Fibroblast of lung (primary cell): ENCODE results near the gene BBIP1. TPM values are rescaled to one million over a fixed set of nuclear protein-coding genes. Genes with fewer than 3 reads are reported as not detected.

Experiments used
- DNase-seq, 2 donors: peaks; one replicate each; pipeline versions ENCODE4 v3.0.0 to v3.0.0-alpha.2; 2010; ENCODE audit warnings: low read depth in 2 of 2
- H2AFZ ChIP-seq: 2 replicates; pipeline ENCODE4 v1.5.1; 2012; ENCODE audit warnings: low read length, control low read depth, inconsistent platforms
- H3K27ac ChIP-seq: 2 replicates; pipeline ENCODE4 v1.5.1; 2011; ENCODE audit warnings: low read length, control low read depth; ENCODE audit not compliant: insufficient read depth
- H3K27me3 ChIP-seq: 2 replicates; pipeline ENCODE4 v1.5.1; 2011; ENCODE audit warnings: mild to moderate bottlenecking, low read length; ENCODE audit not compliant: control insufficient read depth, insufficient read depth
- H3K36me3 ChIP-seq: 2 replicates; pipeline ENCODE4 v1.5.1; 2011; ENCODE audit warnings: low read length; ENCODE audit not compliant: control insufficient read depth, insufficient read depth
- H3K4me1 ChIP-seq: 2 replicates; pipeline ENCODE4 v1.5.1; 2011; ENCODE audit warnings: low read length; ENCODE audit not compliant: control insufficient read depth, insufficient read depth; ENCODE audit errors: extremely low read depth
- H3K4me2 ChIP-seq: 2 replicates; pipeline ENCODE4 v1.5.1; 2011; ENCODE audit warnings: low read length, control low read depth; ENCODE audit not compliant: insufficient read depth; ENCODE audit errors: extremely low read depth
- H3K4me3 ChIP-seq, 4 experiments: fragments of 200-600 bp in 1 of 4; sonication (generic) in 1 of 4; replicated peaks in 1 of 4; 2 replicates each; pipeline ENCODE4 v1.5.1; 2011 to 2016; ENCODE audit warnings: low read length in 4 of 4, low read depth in 3 of 4, mild to moderate bottlenecking in 3 of 4, control low read depth in 2 of 4, inconsistent platforms in 1 of 4, mixed read lengths in 1 of 4; ENCODE audit not compliant: insufficient read depth in 1 of 4; ENCODE audit errors: control extremely low read depth in 1 of 4
- H3K79me2 ChIP-seq: 2 replicates; pipeline ENCODE4 v1.5.1; 2012; ENCODE audit warnings: mild to moderate bottlenecking, low read length, inconsistent platforms; ENCODE audit not compliant: control insufficient read depth, insufficient read depth
- H3K9ac ChIP-seq: 2 replicates; pipeline ENCODE4 v1.5.1; 2011; ENCODE audit warnings: mild to moderate bottlenecking, low read length, control low read depth; ENCODE audit not compliant: insufficient read depth
- H3K9me3 ChIP-seq: 2 replicates; pipeline ENCODE4 v1.5.1; 2012; ENCODE audit warnings: low read depth, low read length; ENCODE audit not compliant: control insufficient read depth, insufficient read depth
- H4K20me1 ChIP-seq: 2 replicates; pipeline ENCODE4 v1.5.1; 2011; ENCODE audit warnings: low read length; ENCODE audit not compliant: control insufficient read depth, insufficient read depth; ENCODE audit errors: extremely low read depth
- EZH2 ChIP-seq: IDR thresholded peaks from 2 replicates; pipeline ENCODE4 v1.5.1; 2012; ENCODE audit warnings: low read length, control low read depth, mild to moderate bottlenecking; ENCODE audit errors: missing control alignments
- polyA plus RNA-seq, 2 donors: library from polyadenylated mRNA; depleted of rRNA in 1 of 2; stranded (reverse) in 1 of 2; unstranded in 1 of 2; fragments of >200 nt; gene quantifications; 2 replicates each; pipeline ENCODE4 v1.2.1, GENCODE V29; 2011 to 2012; ENCODE audit warnings: missing spikeins in 1 of 2
- total RNA-seq: library from RNA; depleted of rRNA; stranded (reverse); fragments of >200 nt; gene quantifications from 2 replicates; pipeline ENCODE4 v1.2.1, GENCODE V29; 2014
- TF ChIP-seq, protein P1 (sequence below), 2 donors: IDR thresholded peaks in 1 of 2; conservative IDR thresholded peaks in 1 of 2; 1 replicate in 1 of 2; 2 replicates in 1 of 2; pipeline ENCODE4 v1.5.1; 2011 to 2012; ENCODE audit warnings: low read length in 2 of 2, control low read depth in 1 of 2, inconsistent platforms in 1 of 2, low read depth in 1 of 2, mild to moderate bottlenecking in 1 of 2

The BBIP1 gene
- total and polyA plus RNA-seq, 2 donors (not counting 1 experiment from before 2014, with no cell fraction given) = 30.1 to 31.7 TPM

DNA sequence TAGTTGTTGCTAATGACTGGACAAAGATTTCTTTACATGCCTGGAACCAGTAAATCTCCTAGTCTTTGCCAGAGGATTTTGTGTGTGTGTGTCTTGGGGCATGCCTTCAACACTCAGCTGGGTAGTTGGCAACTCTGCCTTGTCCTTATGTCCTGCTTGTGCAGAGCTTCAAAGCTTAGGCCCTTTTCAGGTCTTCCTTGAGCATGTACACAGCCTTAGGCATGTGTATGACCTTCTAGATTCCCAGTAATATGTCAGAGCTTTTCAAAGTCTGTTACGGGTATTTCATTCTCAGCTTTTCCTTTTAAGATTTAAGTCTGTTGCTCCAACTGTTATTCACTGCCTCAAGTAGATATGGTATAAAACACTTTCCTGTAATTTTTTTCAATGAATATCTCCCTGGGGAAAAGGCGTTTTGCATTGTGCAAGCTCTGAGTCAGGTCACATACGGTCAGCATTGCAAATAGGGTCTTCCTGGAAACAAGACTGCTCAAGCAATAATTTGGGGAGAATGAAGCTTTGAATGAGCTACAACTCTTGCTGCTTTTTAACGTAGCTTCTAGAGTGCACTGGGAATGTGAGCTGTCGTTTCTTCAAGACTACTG is 25.9 kb upstream of the BBIP1 start:
- Histone ChIP-seq H3K4me3 (no peak overlapping the region), H3K9me3 (no peaks in the 10 kb centered on the region), H3K36me3 (peaks cover 3% of the 10 kb centered on the region), H3K27ac (no peak overlapping the region), H2AFZ (no peak overlapping the region), H4K20me1 (no peaks in the 10 kb centered on the region), H3K27me3 (no peaks in the 10 kb centered on the region), H3K79me2 (peaks cover 59% of the 10 kb centered on the region), H3K9ac (no peak overlapping the region), H3K4me1 (peaks cover 2% of the 10 kb centered on the region), H3K4me2 (no peak overlapping the region)
- DNase-seq = peak in 1 of 2 donors; percentile 68
- no peak for TF ChIP-seq EZH2
- TF ChIP-seq, protein P1, sequence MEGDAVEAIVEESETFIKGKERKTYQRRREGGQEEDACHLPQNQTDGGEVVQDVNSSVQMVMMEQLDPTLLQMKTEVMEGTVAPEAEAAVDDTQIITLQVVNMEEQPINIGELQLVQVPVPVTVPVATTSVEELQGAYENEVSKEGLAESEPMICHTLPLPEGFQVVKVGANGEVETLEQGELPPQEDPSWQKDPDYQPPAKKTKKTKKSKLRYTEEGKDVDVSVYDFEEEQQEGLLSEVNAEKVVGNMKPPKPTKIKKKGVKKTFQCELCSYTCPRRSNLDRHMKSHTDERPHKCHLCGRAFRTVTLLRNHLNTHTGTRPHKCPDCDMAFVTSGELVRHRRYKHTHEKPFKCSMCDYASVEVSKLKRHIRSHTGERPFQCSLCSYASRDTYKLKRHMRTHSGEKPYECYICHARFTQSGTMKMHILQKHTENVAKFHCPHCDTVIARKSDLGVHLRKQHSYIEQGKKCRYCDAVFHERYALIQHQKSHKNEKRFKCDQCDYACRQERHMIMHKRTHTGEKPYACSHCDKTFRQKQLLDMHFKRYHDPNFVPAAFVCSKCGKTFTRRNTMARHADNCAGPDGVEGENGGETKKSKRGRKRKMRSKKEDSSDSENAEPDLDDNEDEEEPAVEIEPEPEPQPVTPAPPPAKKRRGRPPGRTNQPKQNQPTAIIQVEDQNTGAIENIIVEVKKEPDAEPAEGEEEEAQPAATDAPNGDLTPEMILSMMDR (conservative IDR thresholded peaks at IDR 0.05 in 1 of 2, IDR thresholded peaks at IDR 0.05 in 1 of 2; ENCODE audit: low read depth in 1 of 2, low read length in 2 of 2) = no peak

DNA sequence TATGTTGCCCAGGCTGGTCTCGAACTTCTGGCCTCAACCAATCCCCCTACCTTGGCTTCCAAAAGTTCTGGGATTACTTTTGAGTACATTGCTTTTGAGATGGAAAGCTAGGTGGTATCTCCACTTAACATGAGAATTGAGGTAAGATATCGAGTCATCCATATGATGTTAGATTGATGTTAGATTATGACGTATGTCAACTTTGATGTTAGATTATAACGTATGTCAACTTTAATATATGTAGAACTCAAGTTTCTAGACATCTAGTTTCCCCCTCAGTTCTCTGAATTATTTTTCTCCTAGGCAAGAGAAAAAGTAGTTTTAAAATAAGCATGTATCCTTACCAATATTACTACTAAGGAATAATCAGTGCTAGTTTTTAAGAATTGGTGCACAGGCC is 20.4 kb upstream of the BBIP1 start:
- no peaks in the 10 kb centered on the region for H3K27me3 ChIP-seq
- H3K9ac ChIP-seq = no peak overlapping the region
- no peak for DNase-seq
- H2AFZ ChIP-seq = no peak overlapping the region
- H3K36me3 ChIP-seq = no peaks in the 10 kb centered on the region
- TF ChIP-seq, protein P1 (conservative IDR thresholded peaks at IDR 0.05 in 1 of 2, IDR thresholded peaks at IDR 0.05 in 1 of 2; ENCODE audit: low read depth in 1 of 2, low read length in 2 of 2) = no peak
- no peak overlapping the region for H3K27ac ChIP-seq
- no peaks in the 10 kb centered on the region for H4K20me1 ChIP-seq
- H3K9me3 ChIP-seq = no peaks in the 10 kb centered on the region
- peaks cover 75% of the 10 kb centered on the region for H3K79me2 ChIP-seq
- no peak overlapping the region for H3K4me2 ChIP-seq
- H3K4me1 ChIP-seq = no peaks in the 10 kb centered on the region
- no peak overlapping the region for H3K4me3 ChIP-seq

DNA sequence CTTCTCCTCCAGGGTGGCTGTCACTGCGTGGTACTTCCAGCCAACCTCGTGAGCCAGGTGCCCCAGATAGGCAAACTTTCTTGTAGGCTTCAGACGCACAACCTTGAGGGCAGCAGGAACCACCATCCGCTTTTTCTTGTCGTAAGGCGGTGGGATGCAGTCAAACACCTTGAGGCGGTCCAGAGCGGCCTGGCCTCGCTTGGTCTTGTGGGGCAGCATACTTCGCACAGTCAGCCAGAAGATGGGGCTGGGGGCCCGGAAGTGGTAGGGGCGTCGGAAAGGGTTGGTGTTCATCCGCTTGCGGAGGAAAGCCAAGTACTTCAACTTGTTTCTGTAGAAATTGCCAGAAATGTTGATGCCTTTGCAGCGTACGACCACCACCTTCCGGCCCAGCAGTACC is 17.8 kb upstream of the BBIP1 start:
- Histone ChIP-seq H3K4me3 (no peak overlapping the region), H3K27me3 (no peaks in the 10 kb centered on the region), H3K9ac (no peak overlapping the region), H3K36me3 (no peaks in the 10 kb centered on the region), H3K27ac (no peak overlapping the region), H2AFZ (no peak overlapping the region), H3K9me3 (no peaks in the 10 kb centered on the region), H3K79me2 (peaks cover 73% of the 10 kb centered on the region), H4K20me1 (peaks cover 4% of the 10 kb centered on the region), H3K4me1 (no peaks in the 10 kb centered on the region), H3K4me2 (no peak overlapping the region)
- DNase-seq = no peak
- TF ChIP-seq, protein P1 (conservative IDR thresholded peaks at IDR 0.05 in 1 of 2, IDR thresholded peaks at IDR 0.05 in 1 of 2; ENCODE audit: low read depth in 1 of 2, low read length in 2 of 2) = no peak
- TF ChIP-seq EZH2 = no peak
